Thyroid gland (tissue), 4 donors: Measurements from ENCODE around the gene BLID.

Experiments used
- POLR2A ChIP-seq, 2 donors: fragments of 450-650 bp; IDR thresholded peaks; one replicate each; pipeline ENCODE4 v1.6.1; 2017; ENCODE audit warnings: antibody characterized with exemption in 2 of 2, mild to moderate bottlenecking in 2 of 2, moderate library complexity in 1 of 2
- TF ChIP-seq, protein P1 (sequence below), 6 experiments: fragments of 200-600 bp in 3 of 6; fragments of 450-650 bp in 3 of 6; sonication (generic) in 3 of 6; IDR thresholded peaks; one replicate each; pipeline ENCODE4 v1.5.1; 2016 to 2019; ENCODE audit warnings: antibody characterized with exemption in 6 of 6, mild to moderate bottlenecking in 2 of 6, inconsistent platforms in 1 of 6, moderate library complexity in 1 of 6

DNA sequence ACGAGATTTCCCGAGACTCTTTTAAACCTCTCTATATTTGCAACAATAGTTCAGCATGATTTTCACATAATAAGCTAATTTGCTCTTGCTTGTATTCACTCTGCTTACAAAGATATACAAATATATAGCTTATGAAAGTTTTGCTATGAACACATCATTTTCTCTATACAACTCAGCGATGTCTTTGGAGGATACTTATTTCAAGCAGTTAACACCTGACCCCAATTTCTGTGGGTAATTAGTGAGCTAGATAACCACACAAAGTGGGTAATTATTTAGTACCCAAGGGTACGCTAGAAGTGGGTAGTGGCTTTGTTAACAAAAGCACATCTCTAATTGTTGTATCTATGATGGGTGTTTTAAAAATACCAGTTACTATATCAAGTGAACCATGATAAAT, 12.3 kb downstream of the BLID start:
- no peak for TF ChIP-seq POLR2A (IDR thresholded peaks at IDR 0.05)
- TF ChIP-seq, protein P1, sequence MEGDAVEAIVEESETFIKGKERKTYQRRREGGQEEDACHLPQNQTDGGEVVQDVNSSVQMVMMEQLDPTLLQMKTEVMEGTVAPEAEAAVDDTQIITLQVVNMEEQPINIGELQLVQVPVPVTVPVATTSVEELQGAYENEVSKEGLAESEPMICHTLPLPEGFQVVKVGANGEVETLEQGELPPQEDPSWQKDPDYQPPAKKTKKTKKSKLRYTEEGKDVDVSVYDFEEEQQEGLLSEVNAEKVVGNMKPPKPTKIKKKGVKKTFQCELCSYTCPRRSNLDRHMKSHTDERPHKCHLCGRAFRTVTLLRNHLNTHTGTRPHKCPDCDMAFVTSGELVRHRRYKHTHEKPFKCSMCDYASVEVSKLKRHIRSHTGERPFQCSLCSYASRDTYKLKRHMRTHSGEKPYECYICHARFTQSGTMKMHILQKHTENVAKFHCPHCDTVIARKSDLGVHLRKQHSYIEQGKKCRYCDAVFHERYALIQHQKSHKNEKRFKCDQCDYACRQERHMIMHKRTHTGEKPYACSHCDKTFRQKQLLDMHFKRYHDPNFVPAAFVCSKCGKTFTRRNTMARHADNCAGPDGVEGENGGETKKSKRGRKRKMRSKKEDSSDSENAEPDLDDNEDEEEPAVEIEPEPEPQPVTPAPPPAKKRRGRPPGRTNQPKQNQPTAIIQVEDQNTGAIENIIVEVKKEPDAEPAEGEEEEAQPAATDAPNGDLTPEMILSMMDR (IDR thresholded peaks at IDR 0.05): no peak
